GM12878 (cell line): ENCODE data around the gene HPX. TPM values are rescaled to one million over a fixed set of nuclear protein-coding genes. Genes with fewer than 3 reads are reported as not detected.

ENCODE experiments used
- ATAC-seq: fragments of 200-7000 bp; cut with Tn5 transposase; 3 replicates; pipeline ENCODE4 v1.9.1; 2020; ENCODE audit warnings: mild to moderate bottlenecking, moderate library complexity
- BruUV-seq: library from RNA; stranded (reverse); fragments of 400-500 nt; replicated peaks from 2 replicates; lab custom pipeline; 2021; lab: Mats Ljungman, UMichigan
- CTCF ChIA-PET: fragments of 300-600 bp; sonication (Branson Sonifier 250); formaldehyde crosslinking; extraction: SDS; loops from one replicate; lab custom pipeline; 2021; ENCODE audit warnings: inconsistent platforms; lab: Yijun Ruan, JAX
- POLR2A ChIA-PET: fragments of 350-600 bp; formaldehyde crosslinking; extraction: SDS; loops from one replicate; lab custom pipeline; 2021; ENCODE audit warnings: inconsistent platforms; lab: Charles Lee
- RAD21 ChIA-PET: fragments of 300-600 bp; sonication (Branson Sonifier 250); formaldehyde crosslinking; loops from one replicate; lab custom pipeline; 2023; ENCODE audit warnings: antibody characterized with exemption; ENCODE audit not compliant: unreplicated experiment; lab: Charles Lee
- SMC1A ChIA-PET: fragments of 300-600 bp; sonication (Branson Sonifier 250); formaldehyde crosslinking; loops from one replicate; lab custom pipeline; 2023; ENCODE audit not compliant: unreplicated experiment, uncharacterized antibody; lab: Charles Lee
- DNase-seq: peaks from one replicate; pipeline ENCODE4 v3.0.0-alpha.2; 2011; ENCODE audit warnings: low read depth, low spot score
- FAIRE-seq: peaks from 3 replicates; lab custom pipeline; 2011; peaks lifted over from hg19 to GRCh38; lab: Jason Lieb, UNC
- H2AFZ ChIP-seq: 2 replicates; pipeline ENCODE4 v1.6.0; 2011; ENCODE audit warnings: low read depth, low read length, control low read depth; ENCODE audit not compliant: control insufficient read depth
- H3K27ac ChIP-seq: 2 replicates; pipeline ENCODE4 v1.5.1; 2011; ENCODE audit warnings: control low read depth; ENCODE audit not compliant: control insufficient read depth, insufficient read depth
- H3K27me3 ChIP-seq, 2 experiments: replicated peaks in 1 of 2; 2 replicates each; pipeline versions ENCODE4 v1.6.0 to v1.6.1; 2011; ENCODE audit warnings: low read length in 1 of 2; ENCODE audit not compliant: control insufficient read depth in 2 of 2, insufficient read depth in 2 of 2
- H3K36me3 ChIP-seq, 2 experiments: 2 replicates each; pipeline ENCODE4 v1.5.1; 2011; ENCODE audit warnings: low read length in 1 of 2; ENCODE audit not compliant: control insufficient read depth in 2 of 2, insufficient read depth in 2 of 2
- H3K4me1 ChIP-seq: 2 replicates; pipeline ENCODE4 v1.6.1; 2011; ENCODE audit warnings: mild to moderate bottlenecking, low read length, moderate library complexity, mixed read lengths; ENCODE audit not compliant: control insufficient read depth, insufficient read depth
- H3K4me2 ChIP-seq: 2 replicates; pipeline ENCODE4 v1.6.0; 2011; ENCODE audit warnings: control low read depth; ENCODE audit not compliant: control insufficient read depth, insufficient read depth
- H3K4me3 ChIP-seq: fragments of 200-600 bp; sonication (generic); 2 replicates; pipeline ENCODE4 v1.5.1; 2016
- H3K79me2 ChIP-seq: 2 replicates; pipeline ENCODE4 v1.6.0; 2011; ENCODE audit warnings: low read length; ENCODE audit not compliant: control insufficient read depth, insufficient read depth
- H3K9ac ChIP-seq: 2 replicates; pipeline ENCODE4 v1.8.0; 2011; ENCODE audit warnings: low read length, control low read depth, mixed read lengths; ENCODE audit not compliant: control insufficient read depth, insufficient read depth
- H3K9me3 ChIP-seq: replicated peaks from 3 replicates; pipeline ENCODE4 v1.5.1; 2011; ENCODE audit warnings: mild to moderate bottlenecking, low read length; ENCODE audit not compliant: control insufficient read depth, insufficient read depth
- H4K20me1 ChIP-seq: 2 replicates; pipeline ENCODE4 v1.6.0; 2011; ENCODE audit not compliant: control insufficient read depth, insufficient read depth
- BMI1 ChIP-seq: fragments of 450-650 bp; IDR thresholded peaks from 2 replicates; pipeline ENCODE4 v1.6.1; 2016; ENCODE audit warnings: mild to moderate bottlenecking, moderate library complexity, borderline replicate concordance
- CBFB ChIP-seq: IDR thresholded peaks from 2 replicates; pipeline ENCODE4 v1.6.1; 2016; ENCODE audit warnings: antibody characterized with exemption, low read depth
- CREB1 ChIP-seq: IDR thresholded peaks from 2 replicates; pipeline ENCODE4 v1.6.1; 2012; ENCODE audit warnings: low read depth, mild to moderate bottlenecking, inconsistent platforms
- E2F8 ChIP-seq: fragments of 450-650 bp; IDR thresholded peaks from 2 replicates; pipeline ENCODE4 v1.6.1; 2018; ENCODE audit warnings: mild to moderate bottlenecking, low read depth, moderate library complexity; ENCODE audit not compliant: partially characterized antibody
- GABPA ChIP-seq: IDR thresholded peaks from 2 replicates; pipeline ENCODE4 v1.6.1; 2014; ENCODE audit warnings: antibody characterized with exemption, low read depth, mild to moderate bottlenecking, inconsistent platforms
- IRF3 ChIP-seq: fragments of 450-650 bp; IDR thresholded peaks from 2 replicates; pipeline ENCODE4 v1.6.1; 2014; ENCODE audit warnings: mild to moderate bottlenecking
- NFYB ChIP-seq: IDR thresholded peaks from 2 replicates; pipeline ENCODE4 v1.6.1; 2011; ENCODE audit warnings: low read depth, mild to moderate bottlenecking, low read length, improper control_type of control experiment, moderate library complexity; ENCODE audit not compliant: insufficient read depth
- PKNOX1 ChIP-seq: fragments of 450-650 bp; IDR thresholded peaks from 2 replicates; pipeline ENCODE4 v1.6.1; 2016; ENCODE audit warnings: mild to moderate bottlenecking
- REST ChIP-seq: IDR thresholded peaks from 2 replicates; pipeline ENCODE4 v1.6.1; 2012; ENCODE audit warnings: mild to moderate bottlenecking, low read depth, low read length
- SIN3A ChIP-seq: IDR thresholded peaks from 2 replicates; pipeline ENCODE4 v1.6.1; 2012; ENCODE audit warnings: low read depth, low read length, improper control_type of control experiment
- SREBF1 ChIP-seq: IDR thresholded peaks from 2 replicates; pipeline ENCODE4 v1.6.1; 2012; ENCODE audit warnings: mild to moderate bottlenecking, low read length
- SRF ChIP-seq, 2 experiments: IDR thresholded peaks; 2 replicates each; pipeline ENCODE4 v1.6.1; 2011; ENCODE audit warnings: low read depth in 2 of 2, low read length in 2 of 2, mild to moderate bottlenecking in 1 of 2, moderate library complexity in 1 of 2
- TCF12 ChIP-seq: IDR thresholded peaks from 2 replicates; pipeline ENCODE4 v1.6.1; 2011; ENCODE audit warnings: low read depth, mild to moderate bottlenecking, low read length
- YY1 ChIP-seq: IDR thresholded peaks from 2 replicates; pipeline ENCODE4 v1.6.1; 2011; ENCODE audit warnings: low read depth, mild to moderate bottlenecking, low read length
- ZNF24 ChIP-seq: fragments of 450-650 bp; IDR thresholded peaks from 2 replicates; pipeline ENCODE4 v1.6.1; 2017; ENCODE audit warnings: antibody characterized with exemption, mild to moderate bottlenecking
- ZZZ3 ChIP-seq: IDR thresholded peaks from 2 replicates; pipeline ENCODE4 v1.6.1; 2011; ENCODE audit warnings: low read depth; ENCODE audit not compliant: control insufficient read depth, insufficient read length
- WGBS: methylation state at CpG from one replicate; pipeline ENCODE4 v1.1.6; 2016; ENCODE audit warnings: low lambda C conversion rate; ENCODE audit not compliant: insufficient replicate concordance, insufficient coverage; ENCODE audit errors: missing lambda C conversion rate; 5-methylcytosine and 5-hydroxymethylcytosine counted together
- in situ Hi-C: fragments of 300-500 bp; cut with MboI; formaldehyde crosslinking; loops from 9 replicates; pipeline ENCODE4 v1.14.3; 2018; ENCODE audit warnings: mixed read lengths
- intact Hi-C: fragments of 100-400 bp; cut with micrococcal nuclease; formaldehyde crosslinking; loops from one replicate; pipeline ENCODE4 v1.14.2; 2022; ENCODE audit not compliant: unreplicated experiment
- polyA plus RNA-seq, 11 experiments: library from polyadenylated mRNA; depleted of rRNA in 4 of 11; unstranded in 6 of 11; stranded (reverse) in 5 of 11; fragments of >200 nt; fragmentation: Nextera tagmentation in 4 of 11; fragmentation: Illumina TruSeq in 1 of 11; extraction: Ambion mirVana in 4 of 11; extraction: Trizol in 1 of 11; gene quantifications; 1 replicate in 1 of 11; 2 replicates in 10 of 11; pipeline versions ENCODE4 v1.2.1 to v1.2.3, GENCODE V29; 2011 to 2016; ENCODE audit warnings: inconsistent platforms in 2 of 11, missing spikeins in 2 of 11, low read depth in 1 of 11
- total RNA-seq, 4 experiments: library from RNA; depleted of rRNA in 3 of 4; stranded (reverse); fragments of >200 nt in 3 of 4; fragmentation: Illumina TruSeq in 1 of 4; extraction: Trizol in 1 of 4; gene quantifications; 2 replicates each; pipeline versions ENCODE4 v1.2.1 to v1.2.3, GENCODE V29; 2013 to 2021

Gene HPX
- total and polyA plus RNA-seq, 10 of the 15 experiments (the other 5 are each of a cell fraction or from before 2014, with no cell fraction given), result 0.08 to 1.7 (median 0.18) TPM; not detected in 1

GRCh38 chr11:6442441-6442840 lies 1.7 kb upstream of the HPX start:
- Histone ChIP-seq H3K4me3 (no peak overlapping the region), H3K27me3 (no peaks in the 10 kb centered on the region), H3K4me1 (peaks cover 4% of the 10 kb centered on the region; the same call in 1 of the 2 replicates), H3K9ac (no peak overlapping the region), H4K20me1 (no peaks in the 10 kb centered on the region), H2AFZ (no peak overlapping the region), H3K9me3 (no peaks in the 10 kb centered on the region), H3K36me3 (no peaks in the 10 kb centered on the region), H3K79me2 (no peaks in the 10 kb centered on the region), H3K27ac (no peak overlapping the region), H3K4me2 (no peak overlapping the region)
- ChIA-PET CTCF (interaction anchor here (0.9 to 17.4 kb wide), 6 partner anchors 13 to 79 kb away, joined by 3 to 560 read pairs (median 16); no protein-coding TSS in a partner anchor), POLR2A (interaction anchor here (1.9 kb wide), 1 partner anchor 64 kb away, joined by 7 read pairs; no protein-coding TSS in a partner anchor), SMC1A (interaction anchor here (0.7 to 12.8 kb wide), 4 partner anchors 15 to 1252 kb away, joined by 3 to 293 read pairs (median 4); no protein-coding TSS in a partner anchor), RAD21 (interaction anchor here (1.4 to 14.2 kb wide), 2 partner anchors 63 to 263 kb away, joined by 4 to 305 read pairs; no protein-coding TSS in a partner anchor)
- in situ Hi-C loops, result loop anchor here (5.0 kb wide), 1 partner anchor 60 kb away; no protein-coding TSS in a partner anchor
- BruUV-seq, result no TSS peak
- FAIRE-seq (no peak), DNase-seq (no peak), ATAC-seq (no peak)
- no peak for TF ChIP-seq YY1
- TF ChIP-seq CBFB, result no peak
- no peak for TF ChIP-seq BMI1
- TF ChIP-seq ZNF24, result no peak
- no peak for TF ChIP-seq CREB1
- no peak for TF ChIP-seq SREBF1
- no peak for TF ChIP-seq PKNOX1
- TF ChIP-seq GABPA, result no peak
- no peak for TF ChIP-seq E2F8
- no peak for TF ChIP-seq SRF (IDR thresholded peaks at IDR 0.05; ENCODE audit: low read depth in 2 of 2, low read length in 2 of 2)
- TF ChIP-seq TCF12, result no peak
- TF ChIP-seq IRF3, result no peak
- no peak for TF ChIP-seq REST
- TF ChIP-seq NFYB, result no peak
- TF ChIP-seq SIN3A, result no peak
- TF ChIP-seq ZZZ3, result no peak
- intact Hi-C loops, result no loop called here
- 51% methylated on average over 4 of the region's 4 CpGs for WGBS
